Limb (tissue), 2 donors: ENCODE results near the gene MAPK8IP1.
A peak's percentile ranks its signal among the peaks of the same experiment; 100 is the strongest.

Experiments
- DNase-seq, 2 donors: peaks; one replicate each; pipeline ENCODE4 v3.0.0-alpha.2; 2016; ENCODE audit errors: extremely low spot score in 2 of 2

MAPK8IP1 gene

DNA sequence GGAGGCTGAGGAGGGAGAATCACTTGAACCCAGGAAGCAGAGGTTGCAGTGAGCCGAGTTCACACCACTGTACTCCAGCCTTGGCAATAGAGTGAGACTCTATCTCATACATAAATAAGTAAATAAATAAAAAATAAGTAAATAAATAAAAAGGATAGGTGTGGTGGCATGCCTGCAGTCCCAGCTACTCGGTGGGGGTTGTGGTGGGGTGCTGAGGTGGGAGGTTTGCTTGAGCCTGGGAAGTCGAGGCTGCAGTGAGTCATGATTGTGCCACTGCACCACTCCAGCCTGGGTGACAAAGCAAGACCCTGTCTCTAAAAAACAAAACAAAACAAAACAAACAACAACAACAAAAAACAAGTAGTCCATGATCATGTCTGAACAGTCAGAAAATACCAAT is 40.1 kb downstream of the MAPK8IP1 start:
- no peak for DNase-seq

- DNase-seq: peak in 1 of 2 donors; percentile 26
Observed at GRCh38 chr11:45926001-45926401, 40.5 kb downstream of the MAPK8IP1 start.

DNA sequence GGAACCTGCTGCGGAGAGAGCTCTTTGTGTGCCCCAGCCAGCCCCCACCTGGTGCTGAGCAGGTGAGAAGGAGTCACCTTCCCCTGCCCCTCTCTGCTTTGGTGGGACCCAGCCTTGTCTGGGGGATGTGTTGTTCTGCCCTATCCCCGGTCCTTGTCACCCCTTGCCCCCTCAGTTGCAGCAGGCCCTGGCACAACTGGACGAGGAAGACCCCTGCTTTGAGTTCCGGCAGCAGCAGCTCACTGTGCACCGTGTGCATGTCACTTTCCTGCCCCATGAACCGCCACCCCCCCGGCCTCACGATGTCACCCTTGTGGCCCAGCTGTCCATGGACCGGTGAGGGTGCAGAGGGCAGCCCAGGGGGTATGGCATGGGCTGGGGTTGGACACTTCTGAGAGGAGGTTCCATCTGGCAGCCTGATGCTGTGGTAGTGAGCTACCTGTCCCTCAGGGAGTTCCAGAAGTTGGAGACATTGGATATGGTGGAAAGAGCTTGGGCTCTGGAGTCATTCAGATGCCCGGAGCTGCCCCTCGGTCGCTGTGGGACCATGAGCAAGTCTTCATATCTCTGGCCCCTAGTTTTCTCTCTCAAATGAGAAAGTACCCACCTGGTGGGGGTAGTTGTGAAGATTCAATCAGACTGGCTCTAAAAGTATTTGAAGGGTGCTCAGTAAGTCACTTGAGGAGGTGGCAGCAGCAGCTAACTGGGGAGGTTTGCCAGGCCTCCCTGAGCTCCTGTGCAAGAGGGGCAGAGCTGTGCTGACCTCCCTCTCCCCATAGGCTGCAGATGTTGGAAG is 41.3 kb downstream of the MAPK8IP1 start:
- DNase-seq: no peak

DNA sequence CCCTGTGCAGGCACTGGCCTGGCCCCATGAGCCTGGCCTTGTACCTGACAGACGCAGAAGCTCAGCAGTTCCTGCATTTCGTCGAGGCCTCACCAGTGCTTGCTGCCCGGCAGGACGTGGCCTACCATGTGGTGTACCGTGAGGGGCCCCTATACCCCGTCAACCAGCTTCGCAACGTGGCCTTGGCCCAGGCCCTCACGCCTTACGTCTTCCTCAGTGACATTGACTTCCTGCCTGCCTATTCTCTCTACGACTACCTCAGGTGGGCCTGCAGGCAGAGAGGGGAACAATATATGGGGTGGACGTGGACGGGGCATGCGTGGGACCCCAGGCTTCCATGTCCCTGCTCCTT is 41.9 kb downstream of the MAPK8IP1 start:
- DNase-seq: no peak

DNA sequence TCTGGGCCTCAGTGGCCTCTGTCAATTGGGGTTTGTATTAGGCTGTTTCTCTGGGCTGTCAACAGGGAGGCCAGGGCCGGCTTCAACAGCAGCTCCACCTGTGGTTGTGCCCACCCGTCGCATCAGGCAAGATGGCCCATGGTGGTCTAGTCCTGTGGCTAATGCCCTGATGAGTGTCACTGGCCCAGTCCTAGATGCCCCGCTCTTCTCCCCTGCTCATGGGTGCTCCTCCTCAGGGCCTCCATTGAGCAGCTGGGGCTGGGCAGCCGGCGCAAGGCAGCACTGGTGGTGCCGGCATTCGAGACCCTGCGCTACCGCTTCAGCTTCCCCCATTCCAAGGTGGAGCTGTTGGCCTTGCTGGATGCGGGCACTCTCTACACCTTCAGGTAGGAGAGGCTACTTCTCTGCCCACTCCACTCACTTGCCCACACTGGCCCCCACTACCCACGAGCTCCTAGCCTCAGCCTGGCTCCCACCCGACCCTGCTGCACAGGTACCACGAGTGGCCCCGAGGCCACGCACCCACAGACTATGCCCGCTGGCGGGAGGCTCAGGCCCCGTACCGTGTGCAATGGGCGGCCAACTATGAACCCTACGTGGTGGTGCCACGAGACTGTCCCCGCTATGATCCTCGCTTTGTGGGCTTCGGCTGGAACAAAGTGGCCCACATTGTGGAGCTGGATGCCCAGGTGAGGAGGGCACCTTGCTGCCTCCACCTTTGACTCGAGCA is 42.4 kb downstream of the MAPK8IP1 start:
- DNase-seq: no peak

GRCh38 chr11:45928535-45929215 is 43.2 kb downstream of the MAPK8IP1 start:
- DNase-seq: no peak

DNA sequence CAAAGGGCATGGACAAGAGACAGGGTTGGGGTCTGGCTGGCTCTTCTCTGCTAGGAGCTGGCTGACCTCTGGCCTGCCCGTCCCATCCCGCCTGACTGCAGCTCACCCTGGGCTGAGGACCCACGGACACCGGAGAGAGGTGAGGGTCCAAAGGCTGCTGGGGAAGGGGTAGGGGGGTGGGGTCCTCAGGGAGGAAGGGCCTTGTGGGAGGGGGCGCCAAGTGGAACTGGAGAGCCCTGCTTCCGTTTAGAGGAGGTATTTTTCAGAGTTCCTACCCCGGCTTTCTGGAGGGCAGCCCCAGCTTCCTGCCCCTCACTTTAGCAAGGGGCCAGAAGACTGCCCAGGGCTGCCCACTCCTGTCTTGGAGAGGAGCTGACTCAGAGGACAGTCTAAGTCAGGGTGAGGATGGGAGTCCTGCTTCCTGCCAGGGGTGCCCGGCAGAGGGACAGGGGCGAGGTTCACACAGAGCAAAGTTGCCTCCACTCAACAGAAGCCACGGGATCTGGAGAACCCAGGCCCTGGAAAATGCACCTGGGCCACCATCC is 44.1 kb downstream of the MAPK8IP1 start:
- no peak for DNase-seq

- peak in 1 of 2 donors; percentile 32 for DNase-seq
Observed at GRCh38 chr11:45930031-45930794, 44.8 kb downstream of the MAPK8IP1 start.

GRCh38 chr11:45930951-45931570 is 45.6 kb downstream of the MAPK8IP1 start:
- DNase-seq: no peak

GRCh38 chr11:45931739-45932138 is 46.3 kb downstream of the MAPK8IP1 start:
- no peak for DNase-seq

GRCh38 chr11:45932217-45932616 is 46.8 kb downstream of the MAPK8IP1 start:
- no peak for DNase-seq

DNA sequence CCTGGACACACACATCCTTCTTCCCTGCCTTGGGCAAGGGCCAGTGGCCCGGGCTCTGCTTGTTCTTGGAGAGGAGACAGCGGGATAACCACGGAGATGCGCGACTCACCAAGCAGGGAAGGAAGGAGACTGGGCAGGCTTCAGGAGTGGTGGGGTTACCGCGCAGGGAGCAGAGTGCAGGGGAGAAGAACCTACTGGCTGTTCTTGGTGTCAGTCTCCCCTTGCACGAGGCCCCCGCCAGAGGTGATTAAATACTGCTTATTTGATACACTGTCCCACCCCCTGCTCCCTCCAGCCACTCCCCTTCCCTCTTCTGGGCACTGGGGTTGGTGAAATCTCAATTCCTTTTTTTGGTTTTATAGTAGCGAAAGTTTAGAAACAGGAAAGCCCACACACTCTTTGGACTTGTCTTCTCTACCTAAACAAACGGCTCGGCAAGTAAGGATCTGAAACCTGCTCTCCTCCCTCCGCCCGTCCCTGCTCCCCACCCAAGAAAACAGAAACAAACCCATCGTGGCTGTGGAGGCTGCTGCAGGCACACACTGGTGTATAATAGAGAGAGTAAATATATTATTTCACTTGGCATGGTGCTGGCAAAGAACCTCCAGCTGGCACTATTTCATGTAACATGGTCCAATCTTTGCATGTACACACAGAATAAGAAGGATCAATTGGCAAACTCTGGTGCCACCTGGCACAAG is 47.8 kb downstream of the MAPK8IP1 start:
- DNase-seq: no peak

GRCh38 chr11:45933846-45934579 is 48.6 kb downstream of the MAPK8IP1 start:
- DNase-seq: no peak

DNA sequence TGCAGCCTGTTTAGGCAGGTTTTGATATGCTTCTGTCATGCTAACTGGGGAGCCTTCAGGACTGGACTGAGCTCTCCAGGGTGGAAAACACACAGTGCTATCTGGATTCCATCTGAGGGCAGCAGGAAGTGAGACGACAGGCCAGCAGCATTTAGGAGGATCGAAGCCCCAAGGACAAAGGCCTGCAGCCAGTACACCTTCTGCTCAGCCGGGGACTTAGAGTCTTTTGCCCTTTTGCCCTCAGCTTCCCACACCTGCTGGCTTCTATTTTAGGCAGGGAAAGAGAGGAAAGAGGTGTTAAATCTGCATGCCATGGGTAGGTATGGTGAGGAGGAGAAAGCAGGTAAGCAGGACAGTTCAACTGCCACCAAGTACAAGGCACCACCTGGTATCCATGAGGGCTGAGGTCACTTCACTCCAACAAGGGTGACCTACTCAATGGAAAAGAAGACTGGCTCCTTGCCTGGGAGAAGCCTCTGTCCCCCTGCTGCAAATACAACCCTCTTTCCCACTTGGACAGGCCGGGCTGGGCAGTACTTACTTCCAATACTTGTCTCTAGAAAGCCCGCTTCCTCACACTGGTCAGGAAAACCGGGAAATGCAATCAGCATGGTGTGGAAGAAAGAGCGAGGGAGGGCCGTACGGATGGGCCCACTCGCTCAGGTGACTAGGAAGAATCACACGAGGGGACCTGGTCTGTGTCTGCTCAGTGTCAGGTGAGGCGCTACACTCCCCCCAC is 49.3 kb downstream of the MAPK8IP1 start:
- no peak for DNase-seq

DNA sequence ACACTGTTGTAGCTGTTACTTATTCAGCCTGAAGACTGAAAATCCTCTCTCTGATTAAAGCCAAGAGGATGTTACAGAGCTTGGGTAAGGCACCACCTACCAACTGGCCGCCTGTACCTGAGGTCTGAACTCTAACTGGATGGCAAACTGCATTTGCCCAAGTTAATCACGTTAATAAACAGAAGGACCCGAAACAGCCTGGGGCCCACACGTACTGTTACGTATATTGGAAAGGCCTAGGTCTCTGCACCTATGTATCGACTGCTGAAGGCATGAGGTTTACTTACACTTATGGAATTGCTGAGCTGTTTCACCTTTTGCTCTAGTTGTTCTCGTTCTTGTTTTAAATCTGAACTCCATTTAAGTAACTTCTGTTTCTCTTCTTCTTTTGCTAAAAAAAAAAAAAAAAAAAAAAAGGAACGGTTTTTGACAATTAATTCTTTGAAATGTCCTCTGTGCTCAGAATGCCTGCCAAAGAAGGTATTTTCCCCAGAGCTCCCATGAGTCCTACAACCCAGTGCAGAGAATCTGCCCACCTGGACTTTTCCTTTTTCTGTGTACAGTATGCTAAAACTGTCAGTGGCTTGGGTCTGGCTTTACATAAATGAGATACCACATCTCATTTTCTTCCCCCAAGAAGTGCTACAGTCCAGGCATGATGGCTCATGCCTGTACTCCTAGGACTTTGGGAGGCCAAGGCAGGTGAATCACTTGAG is 50.1 kb downstream of the MAPK8IP1 start:
- no peak for DNase-seq

DNA sequence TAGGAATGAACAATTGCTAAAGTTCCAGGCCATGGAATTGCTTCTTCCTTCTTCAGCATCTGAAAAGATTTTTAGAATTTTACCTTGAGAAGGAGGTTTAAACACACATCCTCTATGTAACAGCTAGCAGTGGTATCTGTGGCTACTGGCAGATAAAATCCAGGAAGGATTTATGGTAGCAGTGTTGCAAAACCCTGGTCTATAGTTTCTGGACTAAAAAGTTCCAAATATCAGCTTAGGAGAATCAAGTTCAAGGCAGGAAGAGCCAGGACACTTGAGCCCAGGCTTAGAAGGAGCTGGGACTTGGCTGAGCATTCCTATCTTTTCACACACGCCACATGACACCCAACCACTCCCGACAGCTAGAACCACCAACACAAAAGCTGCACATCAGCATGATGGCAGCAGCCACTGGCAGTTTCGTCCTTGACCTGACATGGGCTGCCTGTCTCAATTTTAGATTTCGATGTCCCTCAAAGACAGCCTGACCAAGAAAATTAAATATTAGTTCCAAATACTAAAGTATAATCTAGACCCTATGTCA is 51.1 kb downstream of the MAPK8IP1 start:
- DNase-seq: no peak

DNA sequence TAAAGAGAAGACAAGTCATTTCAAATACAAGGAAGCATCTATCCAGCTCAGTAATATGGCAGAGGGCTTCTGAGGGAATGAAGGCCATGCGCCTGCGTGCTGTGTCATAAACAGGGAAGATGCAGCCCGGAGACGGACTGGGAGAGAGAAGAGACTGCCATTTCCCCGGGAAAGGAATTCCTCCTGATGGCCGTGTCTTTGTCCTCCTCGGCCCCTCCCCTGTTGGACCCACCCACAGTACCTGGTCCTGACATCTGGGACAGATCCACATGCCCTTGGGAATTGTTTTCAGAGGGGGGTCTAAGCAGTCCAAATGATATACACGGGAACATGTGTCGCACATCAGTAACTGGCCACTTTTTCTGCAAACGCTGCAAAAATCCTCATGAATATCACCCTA is 52.5 kb downstream of the MAPK8IP1 start:
- DNase-seq: no peak

- no peak for DNase-seq
Observed at GRCh38 chr11:45939836-45940235, 54.4 kb downstream of the MAPK8IP1 start.
